ENCODE data around the gene COL20A1. TPM values are rescaled to one million over a fixed set of nuclear protein-coding genes. Genes with fewer than 3 reads are reported as not detected.

COL20A1 gene
- total RNA-seq, 1 donor from 2014 or later: 5.0 TPM

DNA sequence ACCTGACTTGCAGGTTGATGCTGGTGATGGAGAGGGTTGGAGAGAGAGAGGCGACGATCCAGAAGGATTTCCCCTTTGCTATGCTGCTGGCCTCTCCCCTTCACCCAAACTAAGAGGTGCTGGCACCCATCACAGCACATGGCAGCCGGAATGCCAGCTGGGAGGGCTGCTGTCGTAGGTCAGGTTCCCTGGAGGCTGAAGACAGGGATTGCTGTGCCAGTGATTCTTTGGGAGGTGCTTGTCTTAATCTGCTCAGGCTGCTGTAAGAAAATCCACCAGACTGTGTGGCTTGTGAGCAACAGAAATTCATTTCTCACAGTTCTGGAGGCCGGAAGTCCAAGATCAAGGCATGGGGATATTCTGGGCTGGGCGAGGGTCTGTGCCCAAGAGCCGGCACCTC is 24.7 kb upstream of the COL20A1 start:
- H3K27me3 Mint-ChIP-seq (ENCODE audit: low read depth, unreplicated experiment): no peaks in the 10 kb centered on the region
- H3K9me3 ChIP-seq (ENCODE audit: insufficient read depth, low read depth, low read length): no peaks in the 10 kb centered on the region
- H3K36me3 Mint-ChIP-seq (ENCODE audit: low read depth, unreplicated experiment): peaks cover 3% of the 10 kb centered on the region
- H3K4me1 Mint-ChIP-seq (ENCODE audit: low read depth, unreplicated experiment): peaks cover 27% of the 10 kb centered on the region
- H3K27me3 ChIP-seq (ENCODE audit: insufficient read depth, low read length): no peaks in the 10 kb centered on the region
- H3K27ac ChIP-seq (ENCODE audit: low read depth, low read length): no peak overlapping the region
- peak overlapping the region; percentile 47 for H3K4me3 Mint-ChIP-seq (ENCODE audit: unreplicated experiment)
- no peak overlapping the region for H3K4me3 ChIP-seq (ENCODE audit: insufficient read depth, low read depth, low read length)
- no peak overlapping the region for H3K4me2 ChIP-seq (ENCODE audit: low read length)
- peaks cover 2% of the 10 kb centered on the region for H4K20me1 ChIP-seq (ENCODE audit: insufficient read depth, low read length)
- no peak overlapping the region for H2AFZ ChIP-seq (ENCODE audit: low read depth, low read length)
- no peak for TF ChIP-seq EZH2 (IDR thresholded peaks at IDR 0.05; ENCODE audit: insufficient read depth, low read length)
- TF ChIP-seq CTCF (IDR thresholded peaks at IDR 0.05; ENCODE audit: insufficient read depth, low read depth, low read length): no peak
- DNase-seq (ENCODE audit: low read depth): no peak
- no peak overlapping the region for H3K9ac ChIP-seq (ENCODE audit: low read length)
- H3K27ac Mint-ChIP-seq (ENCODE audit: unreplicated experiment): peak overlapping the region; percentile 8
- peaks cover 16% of the 10 kb centered on the region for H3K79me2 ChIP-seq (ENCODE audit: insufficient read depth, low read length)
- H3K9me3 Mint-ChIP-seq (ENCODE audit: unreplicated experiment): no peaks in the 10 kb centered on the region
- peaks cover 13% of the 10 kb centered on the region for H3K4me1 ChIP-seq (ENCODE audit: insufficient read depth, low read length)
- no peak for FAIRE-seq
- H3K36me3 ChIP-seq (ENCODE audit: insufficient read depth, low read length): no peaks in the 10 kb centered on the region

DNA sequence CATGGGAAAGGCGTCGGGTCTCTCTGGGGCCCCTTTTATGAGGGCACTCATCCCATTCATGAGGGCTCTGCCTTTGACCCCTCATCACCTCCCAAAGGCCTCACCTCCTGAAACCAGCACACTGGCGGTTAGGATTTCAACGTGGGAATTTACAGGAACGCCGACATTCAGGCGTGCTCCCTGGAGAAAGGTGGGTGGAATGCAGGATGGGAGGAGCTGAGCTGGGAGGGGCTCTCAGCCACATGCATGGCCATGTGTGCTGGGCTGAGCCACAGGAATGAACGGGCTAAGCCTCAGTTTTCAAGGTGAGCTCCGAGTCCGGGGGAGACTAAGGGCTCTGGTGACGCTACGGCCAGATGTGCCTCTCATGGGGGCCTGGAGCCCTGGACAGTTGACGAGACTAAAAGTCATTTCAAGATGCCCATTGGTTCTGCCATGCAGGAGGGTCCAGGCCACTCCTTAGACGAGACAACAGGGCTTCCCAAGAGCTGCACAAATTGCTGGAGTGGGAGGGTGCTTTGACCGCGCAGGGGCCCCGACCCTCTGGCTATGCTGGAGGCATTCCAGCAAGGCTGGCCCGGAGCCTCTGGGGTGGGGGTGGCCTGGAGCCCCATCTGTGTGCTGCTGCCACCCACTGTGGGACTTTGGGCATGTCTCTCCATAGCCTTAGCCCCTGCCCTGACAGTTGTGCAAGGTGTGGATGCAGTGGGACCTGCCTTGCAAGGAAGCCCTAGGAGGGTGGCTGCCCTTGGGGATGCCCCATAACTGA is 24.1 kb upstream of the COL20A1 start:
- no peak overlapping the region for H3K9ac ChIP-seq (ENCODE audit: low read length)
- Mint-ChIP-seq H3K27ac (ENCODE audit: unreplicated experiment) (no peak overlapping the region), H3K27me3 (ENCODE audit: low read depth, unreplicated experiment) (no peaks in the 10 kb centered on the region), H3K4me3 (ENCODE audit: unreplicated experiment) (peak overlapping the region; percentile 47), H3K36me3 (ENCODE audit: low read depth, unreplicated experiment) (peaks cover 5% of the 10 kb centered on the region), H3K4me1 (ENCODE audit: low read depth, unreplicated experiment) (peaks cover 30% of the 10 kb centered on the region), H3K9me3 (ENCODE audit: unreplicated experiment) (no peaks in the 10 kb centered on the region)
- no peaks in the 10 kb centered on the region for H3K36me3 ChIP-seq (ENCODE audit: insufficient read depth, low read length)
- DNase-seq (ENCODE audit: low read depth): no peak
- no peaks in the 10 kb centered on the region for H3K27me3 ChIP-seq (ENCODE audit: insufficient read depth, low read length)
- H3K79me2 ChIP-seq (ENCODE audit: insufficient read depth, low read length): peaks cover 22% of the 10 kb centered on the region
- TF ChIP-seq EZH2 (IDR thresholded peaks at IDR 0.05; ENCODE audit: insufficient read depth, low read length): no peak
- no peak overlapping the region for H3K4me2 ChIP-seq (ENCODE audit: low read length)
- no peaks in the 10 kb centered on the region for H3K9me3 ChIP-seq (ENCODE audit: insufficient read depth, low read depth, low read length)
- H3K27ac ChIP-seq (ENCODE audit: low read depth, low read length): no peak overlapping the region
- no peak overlapping the region for H3K4me3 ChIP-seq (ENCODE audit: insufficient read depth, low read depth, low read length)
- no peak overlapping the region for H2AFZ ChIP-seq (ENCODE audit: low read depth, low read length)
- H4K20me1 ChIP-seq (ENCODE audit: insufficient read depth, low read length): peaks cover 8% of the 10 kb centered on the region
- peaks cover 13% of the 10 kb centered on the region for H3K4me1 ChIP-seq (ENCODE audit: insufficient read depth, low read length)
- FAIRE-seq: no peak

DNA sequence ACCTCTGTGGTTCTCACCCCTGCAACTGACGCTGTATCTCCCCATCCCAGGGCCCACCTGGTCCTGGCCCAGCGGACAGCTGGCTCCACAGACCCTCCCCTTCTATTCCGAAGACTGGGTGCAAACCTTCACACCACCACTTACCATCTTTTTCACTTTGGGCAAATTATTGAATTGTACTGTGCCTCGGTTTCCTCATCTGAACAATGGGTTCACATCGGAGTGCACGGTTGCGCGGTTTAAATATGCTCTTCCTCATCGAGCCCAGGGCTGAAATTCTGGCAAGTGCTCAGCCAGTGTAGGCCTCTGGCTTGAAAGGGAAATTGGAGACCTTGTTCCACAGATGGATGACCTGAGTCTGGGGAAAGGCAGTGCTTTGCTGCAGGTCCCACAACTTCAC is 23.3 kb upstream of the COL20A1 start:
- no peak overlapping the region for H3K27ac Mint-ChIP-seq (ENCODE audit: unreplicated experiment)
- H3K27me3 Mint-ChIP-seq (ENCODE audit: low read depth, unreplicated experiment): no peaks in the 10 kb centered on the region
- TF ChIP-seq EZH2 (IDR thresholded peaks at IDR 0.05; ENCODE audit: insufficient read depth, low read length) (no peak), CTCF (IDR thresholded peaks at IDR 0.05; ENCODE audit: insufficient read depth, low read depth, low read length) (no peak)
- no peak for FAIRE-seq
- H3K79me2 ChIP-seq (ENCODE audit: insufficient read depth, low read length): peaks cover 31% of the 10 kb centered on the region
- peaks cover 30% of the 10 kb centered on the region for H3K4me1 Mint-ChIP-seq (ENCODE audit: low read depth, unreplicated experiment)
- H3K4me1 ChIP-seq (ENCODE audit: insufficient read depth, low read length): peaks cover 11% of the 10 kb centered on the region
- H3K4me3 ChIP-seq (ENCODE audit: insufficient read depth, low read depth, low read length): no peak overlapping the region
- no peak overlapping the region for H3K27ac ChIP-seq (ENCODE audit: low read depth, low read length)
- no peak overlapping the region for H3K4me2 ChIP-seq (ENCODE audit: low read length)
- peaks cover 16% of the 10 kb centered on the region for H4K20me1 ChIP-seq (ENCODE audit: insufficient read depth, low read length)
- peaks cover 6% of the 10 kb centered on the region for H3K36me3 Mint-ChIP-seq (ENCODE audit: low read depth, unreplicated experiment)
- no peak overlapping the region for H2AFZ ChIP-seq (ENCODE audit: low read depth, low read length)
- DNase-seq (ENCODE audit: low read depth): no peak
- H3K36me3 ChIP-seq (ENCODE audit: insufficient read depth, low read length): no peaks in the 10 kb centered on the region
- H3K27me3 ChIP-seq (ENCODE audit: insufficient read depth, low read length): no peaks in the 10 kb centered on the region
- H3K9me3 ChIP-seq (ENCODE audit: insufficient read depth, low read depth, low read length): no peaks in the 10 kb centered on the region
- H3K9ac ChIP-seq (ENCODE audit: low read length): no peak overlapping the region
- no peaks in the 10 kb centered on the region for H3K9me3 Mint-ChIP-seq (ENCODE audit: unreplicated experiment)
- H3K4me3 Mint-ChIP-seq (ENCODE audit: unreplicated experiment): peak overlapping the region; percentile 60
